ENCODE results near the gene FLACC1. TPM values are rescaled to one million over a fixed set of nuclear protein-coding genes. Genes with fewer than 3 reads are reported as not detected.
"Not testable (repeated sequence)": the region's sequence is repeated elsewhere in the genome, so short reads cannot be mapped to it uniquely, and the experiment has no call there.

The FLACC1 gene
- total RNA-seq, 2 donors from 2014 or later: 4.9 to 5.7 TPM

DNA sequence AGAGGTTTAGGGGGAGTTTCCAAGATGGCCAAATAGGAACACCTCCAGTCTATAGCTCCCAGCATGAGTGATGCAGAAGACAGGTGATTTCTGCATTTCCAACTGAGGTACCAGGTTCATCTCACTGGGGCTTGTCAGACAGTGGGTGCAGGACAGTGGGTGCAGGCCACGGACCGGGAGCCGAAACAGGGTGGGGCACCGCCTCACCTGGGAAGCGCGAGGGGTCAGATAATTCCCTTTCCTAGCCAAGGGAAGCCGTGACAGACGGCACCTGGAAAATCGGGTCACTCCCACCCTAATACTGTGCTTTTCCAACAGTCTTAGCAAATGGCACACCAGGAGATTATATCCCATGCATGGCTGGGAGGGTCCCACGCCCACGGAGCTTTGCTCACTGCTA, 57.2 kb downstream of the FLACC1 start:
- DNase-seq; intact Hi-C loops (cut with DNase I); ATAC-seq: not testable (repeated sequence)

GRCh38 chr2:201298462-201299052, 58.6 kb downstream of the FLACC1 start:
- ATAC-seq (no peak), DNase-seq (no peak)
- intact Hi-C loops (cut with DNase I): no loop called here

GRCh38 chr2:201290457-201291148, 66.5 kb downstream of the FLACC1 start:
- ATAC-seq; intact Hi-C loops (cut with DNase I); DNase-seq: not testable (repeated sequence)

GRCh38 chr2:201285499-201285898, 71.6 kb downstream of the FLACC1 start:
- no peak for ATAC-seq
- intact Hi-C loops (cut with DNase I): no loop called here

GRCh38 chr2:201280191-201281040, 76.7 kb downstream of the FLACC1 start:
- DNase-seq (no peak), ATAC-seq (no peak)
- intact Hi-C loops (cut with DNase I): no loop called here

More at GRCh38 chr2:201285499-201285898, 71.6 kb downstream of the FLACC1 start:
- no peak for DNase-seq

DNA sequence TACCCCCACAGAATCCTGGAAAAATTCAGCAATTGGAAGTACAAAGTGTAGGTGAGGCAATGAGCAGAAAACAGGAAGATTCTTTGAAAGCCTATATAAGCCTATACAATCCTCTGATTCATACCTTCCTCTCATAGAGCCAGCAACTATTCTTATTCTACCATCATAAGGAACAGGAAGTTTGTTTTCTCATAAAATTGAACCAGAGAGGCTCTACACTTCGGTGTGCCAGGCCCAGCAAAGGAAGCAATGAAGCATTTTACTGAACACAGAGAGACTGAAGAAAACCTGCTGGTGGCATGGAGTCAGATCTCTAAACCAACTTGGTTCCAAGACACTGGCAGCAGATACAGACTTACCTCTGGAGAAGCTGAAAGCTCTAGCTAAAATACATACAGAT, 78.1 kb downstream of the FLACC1 start:
- no peak for ATAC-seq
- intact Hi-C loops (cut with DNase I): no loop called here
- no peak for DNase-seq

DNA sequence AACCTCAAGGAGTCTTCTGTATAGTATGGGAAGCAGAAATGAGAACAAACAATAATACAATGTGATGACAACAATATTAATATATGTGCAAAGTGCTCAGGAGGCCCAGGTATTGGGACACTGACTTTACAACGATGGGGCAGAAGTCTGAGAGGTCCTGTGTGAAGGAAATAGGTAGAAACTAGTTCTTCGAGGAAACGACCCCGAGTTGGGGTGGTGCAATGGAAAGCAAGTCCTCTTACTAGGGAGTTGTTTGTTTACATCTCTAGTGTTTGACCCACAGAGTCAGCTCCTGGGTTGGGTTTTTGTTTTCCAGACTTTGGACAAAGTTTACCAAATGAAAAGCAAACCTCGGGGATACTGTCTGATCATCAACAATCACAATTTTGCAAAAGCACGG, 80.6 kb downstream of the FLACC1 start:
- intact Hi-C loops (cut with DNase I): no loop called here
- DNase-seq (no peak), ATAC-seq (no peak)

- DNase-seq (no peak), ATAC-seq (no peak)
- intact Hi-C loops (cut with DNase I): no loop called here
These were observed 81.2 kb downstream of the FLACC1 start for GRCh38 chr2:201275990-201276389.

DNA sequence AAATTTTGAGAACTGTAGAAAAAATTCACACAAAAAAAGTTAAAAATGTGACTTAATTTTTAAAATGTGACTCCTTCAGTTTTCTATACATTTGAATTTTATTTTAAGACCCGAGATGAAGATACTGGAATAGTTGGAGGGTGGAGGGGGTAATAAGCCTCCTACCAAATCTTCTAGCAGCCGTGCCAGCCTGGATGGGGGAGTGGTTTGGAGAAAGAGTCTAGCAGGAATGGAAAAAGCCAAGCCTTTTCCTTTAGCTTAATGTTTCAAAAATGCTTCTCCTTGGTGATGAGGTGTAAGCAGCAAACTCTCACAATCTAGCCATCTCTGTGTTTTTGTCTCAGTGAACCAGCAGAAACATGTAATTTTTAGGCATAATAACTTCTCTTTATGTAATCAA, 82.1 kb downstream of the FLACC1 start:
- peak in 1 of 2 donors; percentile 52 for ATAC-seq
- no peak for DNase-seq
- intact Hi-C loops (cut with DNase I): no loop called here

GRCh38 chr2:201273330-201273983, 83.7 kb downstream of the FLACC1 start:
- intact Hi-C loops (cut with DNase I): no loop called here

GRCh38 chr2:201271917-201272316, 85.2 kb downstream of the FLACC1 start:
- intact Hi-C loops (cut with DNase I): no loop called here
- ATAC-seq (no peak), DNase-seq (no peak)

More at GRCh38 chr2:201273330-201273983, 83.7 kb downstream of the FLACC1 start:
- peak in 1 of 2 donors; percentile 17 for ATAC-seq
- no peak for DNase-seq

- intact Hi-C loops (cut with DNase I): no loop called here
- no peak for ATAC-seq
These were observed 86.7 kb downstream of the FLACC1 start for GRCh38 chr2:201270293-201271001.

DNA sequence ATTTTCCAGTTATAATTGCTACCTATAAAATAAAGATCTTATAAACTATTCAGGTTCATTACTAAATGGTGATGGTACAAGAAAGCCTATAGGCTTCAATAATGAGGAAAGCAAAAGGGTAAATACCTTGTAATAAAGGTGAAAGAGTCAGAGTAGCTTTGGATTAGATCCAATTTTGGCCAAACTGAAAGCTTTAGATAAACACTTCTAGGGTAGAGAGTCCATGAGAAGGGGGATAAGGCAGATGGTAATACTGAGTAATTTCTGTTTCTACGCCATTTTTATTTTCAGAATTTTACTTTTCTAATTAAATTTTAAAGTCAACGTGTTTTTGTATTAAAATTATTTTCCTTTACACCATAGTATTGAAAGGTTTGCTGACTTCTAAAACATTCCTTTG, 87.4 kb downstream of the FLACC1 start:
- ATAC-seq: no peak
- no peak for DNase-seq
- intact Hi-C loops (cut with DNase I): no loop called here

More at GRCh38 chr2:201270293-201271001, 86.7 kb downstream of the FLACC1 start:
- no peak for DNase-seq

GRCh38 chr2:201267278-201268030, 89.7 kb downstream of the FLACC1 start:
- DNase-seq (no peak), ATAC-seq (no peak)
- intact Hi-C loops (cut with DNase I): no loop called here

DNA sequence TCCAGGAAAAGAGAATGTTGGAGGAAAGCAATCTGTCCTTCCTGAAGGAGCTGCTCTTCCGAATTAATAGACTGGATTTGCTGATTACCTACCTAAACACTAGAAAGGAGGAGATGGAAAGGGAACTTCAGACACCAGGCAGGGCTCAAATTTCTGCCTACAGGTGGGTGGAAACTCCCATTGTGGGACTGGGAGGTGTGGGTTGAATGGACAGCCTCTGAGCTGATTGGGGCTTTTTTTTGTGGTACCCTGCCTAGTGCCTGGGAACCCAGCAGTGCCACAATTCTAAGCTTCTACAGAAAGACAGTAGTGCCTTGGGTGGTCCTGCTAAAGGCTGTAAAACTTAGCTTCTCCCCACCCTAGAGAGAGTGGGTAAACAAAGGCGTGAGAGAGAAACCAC, 90.5 kb downstream of the FLACC1 start:
- no peak for ATAC-seq
- intact Hi-C loops (cut with DNase I): no loop called here
- DNase-seq: no peak

GRCh38 chr2:201264472-201265173, 92.5 kb downstream of the FLACC1 start:
- DNase-seq: no peak
- intact Hi-C loops (cut with DNase I): no loop called here
- ATAC-seq: no peak

DNA sequence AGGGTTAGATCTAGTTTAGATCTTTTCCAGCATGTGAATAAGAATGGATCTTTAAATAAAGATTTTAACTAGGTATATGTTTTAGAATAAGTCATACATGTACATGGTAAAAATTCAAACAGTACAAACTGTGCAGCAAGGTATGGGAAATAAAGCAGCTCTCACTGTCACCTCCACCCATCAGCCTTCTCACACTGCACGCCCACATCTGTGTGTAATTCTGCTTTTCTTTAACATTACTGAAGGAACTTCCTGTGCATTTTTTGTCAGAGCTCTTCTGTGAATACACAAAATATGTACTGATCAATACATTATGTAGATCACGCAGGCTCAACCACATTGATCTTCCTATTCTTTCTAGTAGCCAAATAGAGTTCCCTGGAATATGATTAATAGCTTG, 93.4 kb downstream of the FLACC1 start:
- no peak for DNase-seq
- intact Hi-C loops (cut with DNase I): no loop called here
- no peak for ATAC-seq

- DNase-seq: no peak
- no peak for ATAC-seq
- intact Hi-C loops (cut with DNase I): no loop called here
These were observed 94.4 kb downstream of the FLACC1 start for GRCh38 chr2:201262718-201263117.

Measured in left cardiac atrium (tissue), 4 donors.